SK-N-SH treated with all-trans-retinoic acid at 6 μM for 48 hours (cell line): Measurements from ENCODE around the gene FASN.

ENCODE experiments used
- ARNTL ChIP-seq: fragments of 450-650 bp; formaldehyde crosslinking; IDR thresholded peaks from 2 replicates; pipeline ENCODE4 v1.5.0; 2020; ENCODE audit warnings: low read depth, mild to moderate bottlenecking, moderate library complexity, borderline replicate concordance
- BACH2 ChIP-seq: fragments of 250-450 bp; sonication (Bioruptor Pico); IDR thresholded peaks from 2 replicates; pipeline ENCODE4 v1.9.0; 2021; ENCODE audit warnings: mild to moderate bottlenecking, borderline replicate concordance
- CREB5 ChIP-seq: fragments of 250-450 bp; sonication (Bioruptor Pico); IDR thresholded peaks from 2 replicates; pipeline ENCODE4 v1.5.1; 2020; ENCODE audit warnings: low read depth, mild to moderate bottlenecking, moderate library complexity
- ESRRG ChIP-seq: fragments of 250-450 bp; sonication (Bioruptor Pico); IDR thresholded peaks from 2 replicates; pipeline ENCODE4 v1.6.1; 2021; ENCODE audit warnings: mild to moderate bottlenecking
- GLIS3 ChIP-seq: fragments of 250-450 bp; sonication (Bioruptor Pico); IDR thresholded peaks from 2 replicates; pipeline ENCODE4 v1.5.0; 2020; ENCODE audit warnings: mild to moderate bottlenecking, moderate library complexity
- OSR1 ChIP-seq: fragments of 250-450 bp; sonication (Bioruptor Pico); IDR thresholded peaks from 2 replicates; pipeline ENCODE4 v1.8.0; 2022; ENCODE audit warnings: moderate library complexity, mild to moderate bottlenecking, inconsistent platforms
- PATZ1 ChIP-seq: fragments of 250-450 bp; sonication (Bioruptor Pico); IDR thresholded peaks from 2 replicates; pipeline ENCODE4 v1.8.0; 2020; ENCODE audit warnings: mild to moderate bottlenecking, moderate library complexity, borderline replicate concordance
- POU6F1 ChIP-seq: fragments of 250-450 bp; sonication (Bioruptor Pico); IDR thresholded peaks from 2 replicates; pipeline ENCODE4 v1.8.0; 2021; ENCODE audit warnings: low read depth, mild to moderate bottlenecking, moderate library complexity, borderline replicate concordance
- PPARA ChIP-seq: fragments of 250-450 bp; sonication (Bioruptor Pico); IDR thresholded peaks from 2 replicates; pipeline ENCODE4 v1.5.0; 2020; ENCODE audit warnings: mild to moderate bottlenecking, borderline replicate concordance
- SNAI2 ChIP-seq: fragments of 250-450 bp; sonication (Bioruptor Pico); IDR thresholded peaks from 2 replicates; pipeline ENCODE4 v1.5.0; 2020; ENCODE audit warnings: mild to moderate bottlenecking, moderate library complexity
- TSHZ2 ChIP-seq: fragments of 250-450 bp; sonication (Bioruptor Pico); IDR thresholded peaks from 2 replicates; pipeline ENCODE4 v1.5.0; 2020; ENCODE audit warnings: mild to moderate bottlenecking, moderate library complexity
- ZFP3 ChIP-seq: fragments of 250-450 bp; sonication (Bioruptor Pico); IDR thresholded peaks from 2 replicates; pipeline ENCODE4 v1.5.0; 2020; ENCODE audit warnings: mild to moderate bottlenecking, moderate library complexity
- ZNF565 ChIP-seq: fragments of 450-650 bp; formaldehyde crosslinking; conservative IDR thresholded peaks from 2 replicates; pipeline ENCODE4 v1.5.0; 2020; ENCODE audit warnings: low read depth, mild to moderate bottlenecking, moderate library complexity

GRCh38 chr17:82143333-82143732 is 45.3 kb upstream of the FASN start:
- no peak for TF ChIP-seq PPARA (CRISPR knock-in tag)
- TF ChIP-seq CREB5 = no peak
- no peak for TF ChIP-seq PATZ1 (CRISPR knock-in tag)
- no peak for TF ChIP-seq ESRRG (CRISPR knock-in tag)
- no peak for TF ChIP-seq ARNTL (CRISPR knock-in tag)
- no peak for TF ChIP-seq SNAI2 (CRISPR knock-in tag)
- no peak for TF ChIP-seq ZNF565 (CRISPR knock-in tag)
- no peak for TF ChIP-seq BACH2
- no peak for TF ChIP-seq ZFP3 (CRISPR knock-in tag)
- no peak for TF ChIP-seq OSR1 (CRISPR knock-in tag)
- no peak for TF ChIP-seq POU6F1 (CRISPR knock-in tag)
- no peak for TF ChIP-seq TSHZ2 (CRISPR knock-in tag)
- TF ChIP-seq GLIS3 (CRISPR knock-in tag) = no peak
